CD8-positive, alpha-beta memory T cell (primary cell): Measurements from ENCODE around the gene ADPRHL1. TPM values are rescaled to one million over a fixed set of nuclear protein-coding genes. Genes with fewer than 3 reads are reported as not detected.

ENCODE experiments used
- CTCF ChIA-PET: fragments of 350-600 bp; sonication (Branson Sonifier 250); formaldehyde crosslinking; loops from one replicate; lab custom pipeline; 2021; ENCODE audit warnings: antibody characterized with exemption; lab: Charles Lee
- POLR2A ChIA-PET: fragments of 350-600 bp; sonication (Branson Sonifier 250); formaldehyde crosslinking; loops from one replicate; lab custom pipeline; 2021; ENCODE audit warnings: antibody characterized with exemption; lab: Charles Lee
- DNase-seq, 5 donors: peaks; one replicate each; pipeline versions ENCODE4 v3.0.0 to v3.0.0-alpha.2; 2020 to 2022; ENCODE audit warnings: mixed read lengths in 1 of 5
- H3K27ac ChIP-seq: one replicate; pipeline ENCODE4 v1.7.0; 2013; ENCODE audit warnings: low read depth, mild to moderate bottlenecking, low read length, moderate library complexity
- H3K27me3 ChIP-seq: 2 replicates; pipeline ENCODE4 v1.7.0; 2013; ENCODE audit warnings: low read length, mild to moderate bottlenecking; ENCODE audit not compliant: insufficient read depth, poor library complexity, severe bottlenecking
- H3K36me3 ChIP-seq: 2 replicates; pipeline ENCODE4 v1.7.0; 2013; ENCODE audit warnings: mild to moderate bottlenecking, low read length, moderate library complexity; ENCODE audit not compliant: insufficient read depth
- H3K4me1 ChIP-seq: 2 replicates; pipeline ENCODE4 v1.7.0; 2013; ENCODE audit warnings: mild to moderate bottlenecking, low read length, moderate library complexity; ENCODE audit not compliant: insufficient read depth
- H3K4me3 ChIP-seq: 2 replicates; pipeline ENCODE4 v1.7.0; 2013; ENCODE audit warnings: mild to moderate bottlenecking, low read length
- H3K9me3 ChIP-seq: 2 replicates; pipeline ENCODE4 v1.7.0; 2013; ENCODE audit warnings: mild to moderate bottlenecking, low read length
- H3K27ac Mint-ChIP-seq, 8 donors: one replicate each; pipeline ENCODE4 v1.8.0; 2020 to 2021; ENCODE audit warnings: mixed read lengths in 8 of 8, mild to moderate bottlenecking in 6 of 8, inconsistent platforms in 3 of 8, moderate library complexity in 3 of 8
- H3K27me3 Mint-ChIP-seq, 2 donors: one replicate each; pipeline ENCODE4 v1.8.0; 2020 to 2021; ENCODE audit warnings: mixed read lengths in 2 of 2, mild to moderate bottlenecking in 1 of 2, moderate library complexity in 1 of 2
- H3K36me3 Mint-ChIP-seq, 3 donors: one replicate each; pipeline ENCODE4 v1.8.0; 2020 to 2021; ENCODE audit warnings: mixed read lengths in 3 of 3, inconsistent platforms in 1 of 3, mild to moderate bottlenecking in 1 of 3
- H3K4me1 Mint-ChIP-seq, 3 donors: one replicate each; pipeline ENCODE4 v1.8.0; 2020 to 2021; ENCODE audit warnings: mixed read lengths in 3 of 3, inconsistent platforms in 1 of 3, mild to moderate bottlenecking in 1 of 3
- H3K4me3 Mint-ChIP-seq, 7 donors: one replicate each; pipeline ENCODE4 v1.8.0; 2020 to 2021; ENCODE audit warnings: mixed read lengths in 7 of 7, mild to moderate bottlenecking in 6 of 7, moderate library complexity in 4 of 7, inconsistent platforms in 2 of 7
- H3K9me3 Mint-ChIP-seq, 5 donors: one replicate each; pipeline ENCODE4 v1.8.0; 2020 to 2022; ENCODE audit warnings: mixed read lengths in 5 of 5, mild to moderate bottlenecking in 3 of 5, moderate library complexity in 2 of 5, inconsistent platforms in 1 of 5
- polyA plus RNA-seq: library from polyadenylated mRNA; unstranded; fragments of 300-500 nt; fragmentation: Illumina TruSeq; gene quantifications from one replicate; pipeline ENCODE4 v1.2.3, GENCODE V29; 2021
- total RNA-seq, 2 experiments: library from RNA; stranded (reverse); gene quantifications; one replicate each; pipeline ENCODE4 v1.2.3, GENCODE V29; 2021

The ADPRHL1 gene
- total and polyA plus RNA-seq, 3 experiments from 2014 or later, result 0.56 to 0.85 (median 0.84) TPM

- H3K4me1 Mint-ChIP-seq, result no peaks in the 10 kb centered on the region
- ChIA-PET CTCF (no interaction called here), POLR2A (no interaction called here)
- no peak overlapping the region for H3K27ac Mint-ChIP-seq
- peaks cover 0 to 2% (median 0%) of the 10 kb centered on the region in 5 donors for H3K9me3 Mint-ChIP-seq
- H3K4me3 Mint-ChIP-seq, result no peak overlapping the region
- DNase-seq, result no peak
- Histone ChIP-seq H3K9me3 (no peaks in the 10 kb centered on the region), H3K27ac (no peak overlapping the region), H3K4me1 (no peaks in the 10 kb centered on the region), H3K36me3 (no peaks in the 10 kb centered on the region), H3K4me3 (no peak overlapping the region), H3K27me3 (no peaks in the 10 kb centered on the region)
- no peaks in the 10 kb centered on the region for H3K36me3 Mint-ChIP-seq
- no peaks in the 10 kb centered on the region for H3K27me3 Mint-ChIP-seq
These were observed 20.6 kb downstream of the ADPRHL1 start for GRCh38 chr13:113432506-113433270.

GRCh38 chr13:113431171-113431570 is 22.1 kb downstream of the ADPRHL1 start:
- Mint-ChIP-seq H3K4me3 (no peak overlapping the region), H3K27me3 (no peaks in the 10 kb centered on the region), H3K9me3 (no peaks in the 10 kb centered on the region), H3K27ac (no peak overlapping the region), H3K36me3 (no peaks in the 10 kb centered on the region), H3K4me1 (no peaks in the 10 kb centered on the region)
- H3K27ac ChIP-seq, result no peak overlapping the region
- H3K36me3 ChIP-seq, result no peaks in the 10 kb centered on the region
- peak in 1 of 5 donors; percentile 38 for DNase-seq
- ChIA-PET CTCF (no interaction called here), POLR2A (no interaction called here)
- no peaks in the 10 kb centered on the region for H3K27me3 ChIP-seq
- no peaks in the 10 kb centered on the region for H3K9me3 ChIP-seq
- H3K4me3 ChIP-seq, result no peak overlapping the region
- H3K4me1 ChIP-seq, result no peaks in the 10 kb centered on the region

- ChIA-PET CTCF (no interaction called here), POLR2A (no interaction called here)
- Histone ChIP-seq H3K27ac (no peak overlapping the region), H3K9me3 (no peaks in the 10 kb centered on the region), H3K27me3 (no peaks in the 10 kb centered on the region), H3K36me3 (no peaks in the 10 kb centered on the region), H3K4me1 (no peaks in the 10 kb centered on the region), H3K4me3 (no peak overlapping the region)
- no peak overlapping the region for H3K4me3 Mint-ChIP-seq
- no peak overlapping the region for H3K27ac Mint-ChIP-seq
- H3K4me1 Mint-ChIP-seq, result no peaks in the 10 kb centered on the region
- H3K36me3 Mint-ChIP-seq, result no peaks in the 10 kb centered on the region
- no peaks in the 10 kb centered on the region for H3K27me3 Mint-ChIP-seq
- DNase-seq, result no peak
- no peaks in the 10 kb centered on the region for H3K9me3 Mint-ChIP-seq
These were observed 22.7 kb downstream of the ADPRHL1 start for GRCh38 chr13:113430378-113431110.

GRCh38 chr13:113429608-113429985 is 23.7 kb downstream of the ADPRHL1 start:
- Histone ChIP-seq H3K36me3 (no peaks in the 10 kb centered on the region), H3K4me3 (no peak overlapping the region), H3K27me3 (no peaks in the 10 kb centered on the region), H3K27ac (no peak overlapping the region), H3K4me1 (no peaks in the 10 kb centered on the region), H3K9me3 (no peaks in the 10 kb centered on the region)
- H3K36me3 Mint-ChIP-seq, result no peaks in the 10 kb centered on the region
- ChIA-PET POLR2A (no interaction called here), CTCF (no interaction called here)
- no peak overlapping the region for H3K4me3 Mint-ChIP-seq
- H3K27me3 Mint-ChIP-seq, result no peaks in the 10 kb centered on the region
- H3K4me1 Mint-ChIP-seq, result no peaks in the 10 kb centered on the region
- no peaks in the 10 kb centered on the region for H3K9me3 Mint-ChIP-seq
- no peak overlapping the region for H3K27ac Mint-ChIP-seq
- no peak for DNase-seq

- ChIA-PET CTCF (no interaction called here), POLR2A (no interaction called here)
- Mint-ChIP-seq H3K9me3 (no peaks in the 10 kb centered on the region), H3K36me3 (no peaks in the 10 kb centered on the region), H3K4me3 (no peak overlapping the region), H3K27me3 (no peaks in the 10 kb centered on the region), H3K27ac (no peak overlapping the region), H3K4me1 (no peaks in the 10 kb centered on the region)
- no peak overlapping the region for H3K4me3 ChIP-seq
- no peaks in the 10 kb centered on the region for H3K9me3 ChIP-seq
- H3K27ac ChIP-seq, result no peak overlapping the region
- DNase-seq, result no peak
- H3K4me1 ChIP-seq, result no peaks in the 10 kb centered on the region
- no peaks in the 10 kb centered on the region for H3K27me3 ChIP-seq
- no peaks in the 10 kb centered on the region for H3K36me3 ChIP-seq
These were observed 24.2 kb downstream of the ADPRHL1 start for GRCh38 chr13:113428871-113429607.

- Histone ChIP-seq H3K4me1 (no peaks in the 10 kb centered on the region), H3K27me3 (no peaks in the 10 kb centered on the region), H3K9me3 (no peaks in the 10 kb centered on the region), H3K4me3 (no peak overlapping the region), H3K27ac (no peak overlapping the region), H3K36me3 (no peaks in the 10 kb centered on the region)
- POLR2A ChIA-PET, result no interaction called here
- no peaks in the 10 kb centered on the region for H3K27me3 Mint-ChIP-seq
- no peak overlapping the region for H3K27ac Mint-ChIP-seq
- no peaks in the 10 kb centered on the region for H3K36me3 Mint-ChIP-seq
- H3K9me3 Mint-ChIP-seq, result no peaks in the 10 kb centered on the region
- CTCF ChIA-PET, result no interaction called here
- peak in 1 of 5 donors; percentile 22 for DNase-seq
- no peak overlapping the region for H3K4me3 Mint-ChIP-seq
- no peaks in the 10 kb centered on the region for H3K4me1 Mint-ChIP-seq
These were observed 24.8 kb downstream of the ADPRHL1 start for GRCh38 chr13:113428469-113428865.

GRCh38 chr13:113427562-113428468 is 25.5 kb downstream of the ADPRHL1 start:
- POLR2A ChIA-PET, result no interaction called here
- Mint-ChIP-seq H3K9me3 (no peaks in the 10 kb centered on the region), H3K36me3 (no peaks in the 10 kb centered on the region), H3K27ac (no peak overlapping the region), H3K4me3 (no peak overlapping the region), H3K27me3 (no peaks in the 10 kb centered on the region), H3K4me1 (no peaks in the 10 kb centered on the region)
- CTCF ChIA-PET, result no interaction called here
- no peaks in the 10 kb centered on the region for H3K27me3 ChIP-seq
- H3K9me3 ChIP-seq, result no peaks in the 10 kb centered on the region
- no peaks in the 10 kb centered on the region for H3K36me3 ChIP-seq
- H3K27ac ChIP-seq, result no peak overlapping the region
- no peak overlapping the region for H3K4me3 ChIP-seq
- H3K4me1 ChIP-seq, result no peaks in the 10 kb centered on the region
- peak in 1 of 5 donors; percentile 13 for DNase-seq
